SU-DHL-6 (cell line): ENCODE results near the gene CDK11B.
"Not testable (repeated sequence)": the region's sequence is repeated elsewhere in the genome, so short reads cannot be mapped to it uniquely, and the experiment has no call there.

ENCODE experiments used
- EZH2phosphoT487 ChIP-seq: fragments of 200-600 bp; sonication (generic), shearing (Covaris generic); conservative IDR thresholded peaks from 2 replicates; pipeline ENCODE4 v1.6.1; 2018; ENCODE audit warnings: mild to moderate bottlenecking, antibody characterized with exemption, low read length, moderate library complexity, mixed read lengths
- TF ChIP-seq, protein P1 (sequence below): fragments of 200-600 bp; sonication (generic); IDR thresholded peaks from one replicate; pipeline ENCODE4 v1.5.1; 2017; ENCODE audit warnings: antibody characterized with exemption, mild to moderate bottlenecking, low read length, moderate library complexity; ENCODE audit not compliant: insufficient read depth, poor library complexity, severe bottlenecking

DNA sequence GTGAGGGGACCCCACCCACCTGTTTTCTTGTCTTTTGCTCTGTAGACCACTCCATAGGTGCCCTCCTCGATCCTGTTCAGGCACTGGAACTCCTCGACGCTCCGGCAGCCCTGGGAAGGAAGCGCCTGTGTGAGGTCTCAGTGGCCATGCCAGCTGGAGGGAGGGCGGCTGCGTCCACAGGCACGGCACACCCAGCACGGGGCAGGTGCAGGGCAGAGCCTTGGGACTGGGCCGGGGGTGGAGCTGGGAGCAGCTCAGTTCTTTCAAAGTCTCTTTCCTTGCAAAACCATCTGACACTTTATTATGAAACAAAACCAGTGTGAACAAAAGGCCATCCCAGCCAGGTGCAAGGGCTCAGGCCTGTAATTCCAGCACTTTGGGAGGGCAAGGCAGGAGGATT is 46.8 kb upstream of the CDK11B start:
- TF ChIP-seq, protein P1, sequence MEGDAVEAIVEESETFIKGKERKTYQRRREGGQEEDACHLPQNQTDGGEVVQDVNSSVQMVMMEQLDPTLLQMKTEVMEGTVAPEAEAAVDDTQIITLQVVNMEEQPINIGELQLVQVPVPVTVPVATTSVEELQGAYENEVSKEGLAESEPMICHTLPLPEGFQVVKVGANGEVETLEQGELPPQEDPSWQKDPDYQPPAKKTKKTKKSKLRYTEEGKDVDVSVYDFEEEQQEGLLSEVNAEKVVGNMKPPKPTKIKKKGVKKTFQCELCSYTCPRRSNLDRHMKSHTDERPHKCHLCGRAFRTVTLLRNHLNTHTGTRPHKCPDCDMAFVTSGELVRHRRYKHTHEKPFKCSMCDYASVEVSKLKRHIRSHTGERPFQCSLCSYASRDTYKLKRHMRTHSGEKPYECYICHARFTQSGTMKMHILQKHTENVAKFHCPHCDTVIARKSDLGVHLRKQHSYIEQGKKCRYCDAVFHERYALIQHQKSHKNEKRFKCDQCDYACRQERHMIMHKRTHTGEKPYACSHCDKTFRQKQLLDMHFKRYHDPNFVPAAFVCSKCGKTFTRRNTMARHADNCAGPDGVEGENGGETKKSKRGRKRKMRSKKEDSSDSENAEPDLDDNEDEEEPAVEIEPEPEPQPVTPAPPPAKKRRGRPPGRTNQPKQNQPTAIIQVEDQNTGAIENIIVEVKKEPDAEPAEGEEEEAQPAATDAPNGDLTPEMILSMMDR, result not testable (repeated sequence)
- not testable (repeated sequence) for TF ChIP-seq EZH2phosphoT487
